Activated B cell treated with CpG ODN at 0.5 μM for 24 hours (primary cell): ENCODE data around the gene DAGLA. TPM values are rescaled to one million over a fixed set of nuclear protein-coding genes. Genes with fewer than 3 reads are reported as not detected.

ENCODE experiments used
- ATAC-seq: fragments of 200-7000 bp; cut with Tn5 transposase; one replicate; pipeline ENCODE4 v1.10.0; 2021; ENCODE audit warnings: low read depth, mild to moderate bottlenecking, moderate library complexity
- CTCF ChIA-PET: fragments of 350-600 bp; sonication (Branson Sonifier 250); formaldehyde crosslinking; loops from one replicate; lab custom pipeline; 2021; ENCODE audit warnings: antibody characterized with exemption; lab: Charles Lee
- POLR2A ChIA-PET: fragments of 350-600 bp; sonication (Branson Sonifier 250); formaldehyde crosslinking; loops from one replicate; lab custom pipeline; 2021; ENCODE audit warnings: antibody characterized with exemption; lab: Charles Lee
- DNase-seq: peaks from one replicate; pipeline ENCODE4 v3.0.0; 2022
- H3K27ac Mint-ChIP-seq: one replicate; pipeline ENCODE4 v1.8.0; 2020; ENCODE audit warnings: mixed read lengths
- H3K27me3 Mint-ChIP-seq: one replicate; pipeline ENCODE4 v1.8.0; 2021; ENCODE audit warnings: mixed read lengths
- H3K36me3 Mint-ChIP-seq: one replicate; pipeline ENCODE4 v1.8.0; 2021; ENCODE audit warnings: low read depth, mixed read lengths
- H3K4me1 Mint-ChIP-seq: one replicate; pipeline ENCODE4 v1.8.0; 2021; ENCODE audit warnings: mixed read lengths
- H3K4me3 Mint-ChIP-seq: one replicate; pipeline ENCODE4 v1.8.0; 2020; ENCODE audit warnings: mild to moderate bottlenecking, mixed read lengths
- H3K9me3 Mint-ChIP-seq: one replicate; pipeline ENCODE4 v1.8.0; 2020; ENCODE audit warnings: mixed read lengths
- intact Hi-C: fragments of 100-400 bp; cut with micrococcal nuclease; formaldehyde crosslinking; loops from one replicate; pipeline ENCODE4 v1.15.1; 2024
- total RNA-seq: library from RNA; stranded (reverse); gene quantifications from 2 replicates; pipeline ENCODE4 v1.2.3, GENCODE V29; 2022
- TF ChIP-seq, protein P1 (sequence below): fragments of 200-600 bp; IDR thresholded peaks from one replicate; pipeline ENCODE4 v1.8.0; 2022; ENCODE audit warnings: antibody characterized with exemption, mild to moderate bottlenecking

DAGLA gene
- total RNA-seq, 1 donor from 2014 or later, result not detected

DNA sequence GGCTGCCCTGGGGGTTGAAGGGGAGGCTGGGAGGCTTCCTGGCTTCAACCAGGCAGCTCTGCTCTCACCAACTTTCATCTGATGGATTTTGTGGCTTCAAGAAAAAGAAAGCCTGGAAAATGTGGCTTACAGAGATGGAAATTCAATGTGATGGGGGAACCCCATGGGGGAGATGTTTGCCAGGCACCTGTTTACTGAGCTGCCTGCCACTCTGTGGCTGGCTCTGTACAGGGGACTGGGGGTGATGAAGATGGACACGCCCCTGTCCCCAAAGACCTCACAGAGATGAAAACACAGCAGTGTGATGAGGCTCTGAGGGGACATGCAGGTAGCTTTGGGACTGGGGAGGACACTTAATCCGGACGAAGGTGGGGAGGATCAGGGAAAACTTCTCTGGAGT is 102.1 kb downstream of the DAGLA start:
- TF ChIP-seq, protein P1, sequence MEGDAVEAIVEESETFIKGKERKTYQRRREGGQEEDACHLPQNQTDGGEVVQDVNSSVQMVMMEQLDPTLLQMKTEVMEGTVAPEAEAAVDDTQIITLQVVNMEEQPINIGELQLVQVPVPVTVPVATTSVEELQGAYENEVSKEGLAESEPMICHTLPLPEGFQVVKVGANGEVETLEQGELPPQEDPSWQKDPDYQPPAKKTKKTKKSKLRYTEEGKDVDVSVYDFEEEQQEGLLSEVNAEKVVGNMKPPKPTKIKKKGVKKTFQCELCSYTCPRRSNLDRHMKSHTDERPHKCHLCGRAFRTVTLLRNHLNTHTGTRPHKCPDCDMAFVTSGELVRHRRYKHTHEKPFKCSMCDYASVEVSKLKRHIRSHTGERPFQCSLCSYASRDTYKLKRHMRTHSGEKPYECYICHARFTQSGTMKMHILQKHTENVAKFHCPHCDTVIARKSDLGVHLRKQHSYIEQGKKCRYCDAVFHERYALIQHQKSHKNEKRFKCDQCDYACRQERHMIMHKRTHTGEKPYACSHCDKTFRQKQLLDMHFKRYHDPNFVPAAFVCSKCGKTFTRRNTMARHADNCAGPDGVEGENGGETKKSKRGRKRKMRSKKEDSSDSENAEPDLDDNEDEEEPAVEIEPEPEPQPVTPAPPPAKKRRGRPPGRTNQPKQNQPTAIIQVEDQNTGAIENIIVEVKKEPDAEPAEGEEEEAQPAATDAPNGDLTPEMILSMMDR, result no peak
- ATAC-seq, result no peak
- no peaks in the 10 kb centered on the region for H3K9me3 Mint-ChIP-seq
- no peak overlapping the region for H3K4me3 Mint-ChIP-seq
- ChIA-PET POLR2A (no interaction called here), CTCF (interaction anchor here (1.5 kb wide), 1 partner anchor 15 kb away, joined by 4 read pairs; no protein-coding TSS in a partner anchor)
- intact Hi-C loops, result no loop called here
- no peak overlapping the region for H3K27ac Mint-ChIP-seq
- H3K4me1 Mint-ChIP-seq, result peaks cover 19% of the 10 kb centered on the region
- H3K36me3 Mint-ChIP-seq, result peaks cover 32% of the 10 kb centered on the region
- DNase-seq, result no peak
- H3K27me3 Mint-ChIP-seq, result no peaks in the 10 kb centered on the region

DNA sequence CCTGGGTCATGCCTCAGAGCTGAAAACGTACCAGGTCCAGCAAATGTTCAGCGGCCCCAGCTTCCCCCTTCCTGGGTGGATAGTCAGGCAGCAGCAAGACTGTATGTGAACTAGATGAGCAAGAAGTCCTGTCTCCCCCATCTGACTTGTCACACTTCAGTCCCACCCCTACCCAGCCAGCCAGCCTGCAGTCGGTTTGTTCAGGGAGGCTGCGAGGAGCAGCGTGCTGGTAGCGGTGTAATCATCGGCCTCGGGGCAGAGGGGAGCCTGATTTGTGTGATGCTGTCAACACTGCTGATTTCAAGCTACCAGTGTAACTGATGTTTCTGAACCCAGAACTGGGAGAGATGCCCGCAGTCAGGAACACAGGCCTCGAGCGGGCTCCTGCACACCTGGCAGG is 102.7 kb downstream of the DAGLA start:
- Mint-ChIP-seq H3K36me3 (peaks cover 36% of the 10 kb centered on the region), H3K27ac (no peak overlapping the region), H3K9me3 (no peaks in the 10 kb centered on the region), H3K27me3 (no peaks in the 10 kb centered on the region), H3K4me1 (peaks cover 19% of the 10 kb centered on the region), H3K4me3 (no peak overlapping the region)
- ATAC-seq (no peak), DNase-seq (no peak)
- CTCF ChIA-PET, result interaction anchor here (1.5 kb wide), 1 partner anchor 14 kb away, joined by 4 read pairs; no protein-coding TSS in a partner anchor
- intact Hi-C loops, result no loop called here
- TF ChIP-seq, protein P1, result no peak
- POLR2A ChIA-PET, result no interaction called here

DNA sequence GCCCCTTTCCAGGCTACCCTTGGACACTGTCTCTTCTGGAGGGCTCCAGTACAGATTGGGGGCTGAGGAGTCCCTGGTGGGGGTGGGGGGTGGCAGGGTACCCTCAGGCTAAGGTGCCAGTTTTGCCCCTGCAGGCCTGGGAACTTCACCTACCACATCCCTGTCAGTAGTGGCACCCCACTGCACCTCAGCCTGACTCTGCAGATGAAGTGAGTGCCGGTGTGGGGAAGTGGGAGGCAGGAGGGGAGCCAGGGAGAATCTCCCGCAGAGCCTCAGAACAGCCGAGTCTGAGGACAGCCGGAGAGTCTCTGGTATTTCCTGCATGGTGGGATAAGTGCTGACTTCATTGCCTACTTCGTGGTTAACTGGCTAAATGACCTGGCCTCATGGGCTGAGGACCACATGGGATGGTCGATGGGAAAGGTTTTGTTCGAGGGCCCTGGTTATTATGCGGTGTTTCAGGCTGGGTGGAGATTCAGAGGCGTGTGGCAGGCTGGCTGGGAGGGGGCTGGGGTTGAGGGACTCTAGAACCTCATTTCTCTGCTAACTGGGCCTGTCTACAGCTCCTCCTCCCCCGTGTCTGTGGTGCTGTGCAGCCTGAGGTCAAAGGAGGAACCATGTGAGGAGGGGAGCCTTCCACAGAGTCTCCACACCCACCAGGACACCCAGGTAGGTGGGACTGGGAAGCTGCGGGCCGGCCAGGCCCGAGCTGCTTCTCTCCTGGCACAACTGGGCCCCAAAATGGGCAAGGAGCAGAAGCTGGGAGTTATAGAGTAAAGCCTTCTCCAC is 103.7 kb downstream of the DAGLA start:
- H3K27ac Mint-ChIP-seq, result no peak overlapping the region
- CTCF ChIA-PET, result no interaction called here
- peaks cover 44% of the 10 kb centered on the region for H3K36me3 Mint-ChIP-seq
- H3K27me3 Mint-ChIP-seq, result no peaks in the 10 kb centered on the region
- intact Hi-C loops, result no loop called here
- TF ChIP-seq, protein P1, result no peak
- no peaks in the 10 kb centered on the region for H3K9me3 Mint-ChIP-seq
- H3K4me3 Mint-ChIP-seq, result no peak overlapping the region
- ATAC-seq (no peak), DNase-seq (no peak)
- H3K4me1 Mint-ChIP-seq, result peaks cover 15% of the 10 kb centered on the region
- POLR2A ChIA-PET, result no interaction called here

DNA sequence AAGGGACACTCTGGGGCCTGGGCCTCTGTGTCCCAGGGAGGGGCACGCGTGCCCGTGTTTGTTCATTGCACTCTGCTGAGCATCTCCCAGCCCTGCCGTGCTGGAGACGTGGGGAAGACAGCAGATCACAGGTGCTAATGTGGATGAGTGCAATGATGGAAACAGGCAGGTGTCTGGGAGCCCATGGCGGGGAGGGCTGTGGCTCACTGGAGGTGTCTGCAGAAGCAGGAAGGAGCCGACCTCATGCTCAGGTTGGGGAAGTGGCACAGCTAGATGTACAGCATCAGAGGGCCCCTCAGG is 104.3 kb downstream of the DAGLA start:
- Mint-ChIP-seq H3K4me1 (peaks cover 15% of the 10 kb centered on the region), H3K27ac (no peak overlapping the region), H3K27me3 (no peaks in the 10 kb centered on the region), H3K9me3 (no peaks in the 10 kb centered on the region), H3K4me3 (no peak overlapping the region), H3K36me3 (peaks cover 48% of the 10 kb centered on the region)
- TF ChIP-seq, protein P1, result no peak
- intact Hi-C loops, result no loop called here
- DNase-seq, result no peak
- ChIA-PET POLR2A (no interaction called here), CTCF (no interaction called here)
- ATAC-seq, result no peak

DNA sequence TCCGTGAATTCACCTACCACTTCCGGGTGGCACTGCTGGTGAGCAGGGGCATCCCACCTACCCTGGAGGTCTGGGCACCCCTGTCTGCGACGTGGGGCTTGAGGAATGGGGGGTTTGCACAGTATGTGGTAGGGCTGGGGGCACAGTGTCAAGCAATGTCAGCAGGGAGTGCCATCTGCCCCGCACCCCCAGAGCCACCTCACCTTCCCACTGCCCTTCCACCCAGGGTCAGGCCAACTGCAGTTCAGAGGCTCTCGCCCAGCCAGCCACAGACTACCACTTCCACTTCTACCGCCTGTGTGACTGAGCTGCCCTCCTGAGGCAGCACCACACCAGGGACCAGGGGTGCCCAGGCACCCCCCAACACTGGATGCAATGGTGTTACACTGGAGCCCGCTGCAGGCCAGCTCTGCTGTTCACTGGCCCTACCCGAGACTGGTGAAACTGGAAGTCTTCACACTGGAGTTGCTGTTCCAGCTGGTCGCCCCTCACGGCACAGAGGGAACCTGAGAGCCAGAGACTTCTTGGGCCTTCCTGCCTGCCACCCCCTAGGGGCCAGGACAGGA is 105.7 kb downstream of the DAGLA start:
- ATAC-seq (peak; percentile 49), DNase-seq (no peak)
- Mint-ChIP-seq H3K9me3 (no peaks in the 10 kb centered on the region), H3K27me3 (no peaks in the 10 kb centered on the region), H3K36me3 (peaks cover 59% of the 10 kb centered on the region), H3K4me1 (peaks cover 15% of the 10 kb centered on the region), H3K27ac (no peak overlapping the region), H3K4me3 (no peak overlapping the region)
- ChIA-PET POLR2A (no interaction called here), CTCF (interaction anchor here (0.6 kb wide), 1 partner anchor 30 kb away, joined by 4 read pairs; no protein-coding TSS in a partner anchor)
- intact Hi-C loops, result no loop called here
- TF ChIP-seq, protein P1, result no peak
